IgD-negative memory B cell (primary cell): Measurements from ENCODE around the gene PRKAA2. TPM values are rescaled to one million over a fixed set of nuclear protein-coding genes. Genes with fewer than 3 reads are reported as not detected.
A peak's percentile ranks its signal among the peaks of the same experiment; 100 is the strongest.
"Not testable (repeated sequence)": the region's sequence is repeated elsewhere in the genome, so short reads cannot be mapped to it uniquely, and the experiment has no call there.

Experiments used
- H3K27ac Mint-ChIP-seq, 3 donors: one replicate each; pipeline ENCODE4 v1.8.0; 2020 to 2022; ENCODE audit warnings: mild to moderate bottlenecking in 3 of 3, mixed read lengths in 3 of 3, moderate library complexity in 1 of 3
- H3K27me3 Mint-ChIP-seq: one replicate; pipeline ENCODE4 v1.8.0; 2021; ENCODE audit warnings: mixed read lengths
- H3K36me3 Mint-ChIP-seq: one replicate; pipeline ENCODE4 v1.8.0; 2020; ENCODE audit warnings: mild to moderate bottlenecking, mixed read lengths
- H3K4me1 Mint-ChIP-seq, 3 donors: one replicate each; pipeline ENCODE4 v1.8.0; 2020 to 2022; ENCODE audit warnings: mixed read lengths in 3 of 3, mild to moderate bottlenecking in 1 of 3
- H3K4me3 Mint-ChIP-seq, 4 donors: one replicate each; pipeline ENCODE4 v1.8.0; 2020 to 2022; ENCODE audit warnings: mild to moderate bottlenecking in 4 of 4, mixed read lengths in 4 of 4, moderate library complexity in 3 of 4
- H3K9me3 Mint-ChIP-seq, 3 donors: one replicate each; pipeline ENCODE4 v1.8.0; 2020 to 2021; ENCODE audit warnings: mixed read lengths in 3 of 3, mild to moderate bottlenecking in 1 of 3
- polyA plus RNA-seq: library from polyadenylated mRNA; unstranded; fragments of 300-500 nt; fragmentation: Illumina TruSeq; gene quantifications from one replicate; pipeline ENCODE4 v1.2.3, GENCODE V29; 2021

PRKAA2 gene
- not detected for polyA plus RNA-seq

DNA sequence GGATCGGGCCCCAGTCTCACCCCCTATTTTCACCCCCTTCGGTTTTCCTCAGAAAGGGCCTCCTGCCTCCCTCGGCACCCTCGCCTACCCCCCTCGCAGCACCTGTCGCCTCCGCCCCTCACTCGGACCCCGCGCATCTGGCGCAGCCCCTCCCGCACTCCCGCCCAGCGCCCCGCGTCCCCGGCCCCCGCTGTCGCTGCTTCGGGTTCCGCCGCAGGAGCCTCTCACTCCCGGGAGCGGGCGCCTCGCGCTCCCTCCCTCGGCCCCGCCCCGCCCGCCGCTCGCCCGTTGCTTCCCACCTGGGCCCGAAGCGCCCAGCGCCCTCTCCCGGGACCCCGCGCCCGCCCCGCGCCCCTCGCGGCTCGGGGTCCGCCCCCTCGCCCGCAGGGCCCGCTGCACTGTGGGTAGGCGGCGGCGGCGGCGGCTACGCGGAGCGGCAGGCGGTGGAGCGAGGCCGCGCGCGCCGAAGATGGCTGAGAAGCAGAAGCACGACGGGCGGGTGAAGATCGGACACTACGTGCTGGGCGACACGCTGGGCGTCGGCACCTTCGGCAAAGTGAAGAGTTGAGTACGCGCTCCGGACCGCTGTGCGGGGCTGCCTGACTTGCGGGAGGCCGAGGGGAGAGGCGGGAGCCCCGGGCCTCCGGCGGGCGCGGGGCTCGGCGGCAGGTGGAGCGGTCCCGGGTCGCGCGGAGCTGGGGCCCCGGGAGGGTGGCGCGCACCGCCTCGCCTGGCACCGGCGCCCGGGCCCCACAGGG, at the start of gene PRKAA2:
Gene PRKAA2 (plus strand): TSS at position 396 of the 758 bp plus-strand sequence. CDS start 74 bp downstream, at position 470.
- H3K9me3 Mint-ChIP-seq, result peaks cover 0 to 3% (median 0%) of the 10 kb centered on the region in 3 donors
- peaks cover 25% of the 10 kb centered on the region for H3K27me3 Mint-ChIP-seq
- peaks cover 3% of the 10 kb centered on the region for H3K36me3 Mint-ChIP-seq
- peak within 1 kb of the TSS in 1 of 3 donors; percentile 92 for H3K27ac Mint-ChIP-seq
- H3K4me3 Mint-ChIP-seq, result peak within 1 kb of the TSS; percentile 72 to 91 (median 86)
- H3K4me1 Mint-ChIP-seq, result peaks cover 6 to 16% (median 16%) of the 10 kb centered on the region in 3 donors

DNA sequence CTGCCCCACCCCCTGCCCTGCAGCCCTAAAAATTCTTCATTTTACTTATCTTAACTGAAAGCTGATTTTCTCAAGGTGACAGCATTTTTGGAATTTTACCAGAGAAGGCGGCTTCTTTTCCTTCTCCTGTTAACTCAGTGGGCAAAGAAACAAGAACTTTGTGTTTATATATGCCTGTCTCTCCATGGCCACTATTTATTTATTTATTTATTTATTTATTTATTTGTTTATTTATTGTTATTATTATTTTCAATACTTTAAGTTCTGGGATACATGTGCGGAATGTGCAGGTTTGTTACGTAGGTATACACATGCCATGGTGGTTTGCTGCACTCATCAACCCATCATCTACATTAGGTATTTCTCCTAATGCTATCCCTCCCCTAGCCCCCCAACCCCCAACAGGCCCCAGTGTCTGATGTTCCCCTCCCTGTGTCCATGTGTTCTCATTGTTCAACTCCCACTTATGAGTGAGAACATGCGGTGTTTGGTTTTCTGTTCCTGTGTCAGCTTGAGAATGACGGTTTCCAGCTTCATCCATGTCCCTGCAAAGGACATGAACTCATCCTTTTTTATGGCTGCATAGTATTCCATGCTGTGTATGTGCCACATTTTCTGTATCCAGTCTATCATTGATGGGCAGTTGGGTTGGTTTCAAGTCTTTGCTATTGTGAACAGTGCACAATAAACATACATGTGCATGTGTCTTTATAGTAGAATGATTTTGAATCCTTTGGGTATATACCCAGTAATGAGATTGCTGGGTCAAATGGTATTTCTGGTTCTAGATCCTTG, 49.5 kb upstream of the PRKAA2 start:
- H3K27me3 Mint-ChIP-seq, result not testable (repeated sequence)

DNA sequence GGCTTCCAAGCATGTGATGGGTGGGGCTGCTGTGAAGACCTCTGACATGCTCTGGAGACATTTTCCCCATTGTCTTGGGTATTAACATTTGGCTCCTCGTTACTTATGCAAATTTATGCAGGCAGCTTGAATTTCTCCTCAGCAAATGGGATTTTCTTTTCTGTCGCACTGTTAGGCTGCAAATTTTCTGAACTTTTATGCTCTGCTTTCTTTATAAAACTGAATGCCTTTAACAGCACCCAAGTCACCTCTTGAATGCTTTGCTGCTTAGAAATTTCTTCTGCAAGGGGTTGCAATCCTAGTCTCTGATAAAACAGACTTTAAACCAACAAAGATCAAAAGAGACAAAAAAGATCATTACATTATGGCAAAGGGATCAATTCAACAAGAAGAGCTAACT, 35.0 kb upstream of the PRKAA2 start:
- H3K4me1 Mint-ChIP-seq, H3K27me3 Mint-ChIP-seq, H3K4me3 Mint-ChIP-seq, H3K36me3 Mint-ChIP-seq: not testable (repeated sequence)
- Mint-ChIP-seq H3K9me3 (peaks cover 2 to 12% (median 6%) of the 10 kb centered on the region in 3 donors), H3K27ac (peak overlapping the region in 1 of 3 donors; percentile 52)

More for the DNA sequence above, 49.5 kb upstream of the PRKAA2 start:
- not testable (repeated sequence) for H3K27ac Mint-ChIP-seq, H3K36me3 Mint-ChIP-seq, H3K4me3 Mint-ChIP-seq, H3K9me3 Mint-ChIP-seq, H3K4me1 Mint-ChIP-seq

DNA sequence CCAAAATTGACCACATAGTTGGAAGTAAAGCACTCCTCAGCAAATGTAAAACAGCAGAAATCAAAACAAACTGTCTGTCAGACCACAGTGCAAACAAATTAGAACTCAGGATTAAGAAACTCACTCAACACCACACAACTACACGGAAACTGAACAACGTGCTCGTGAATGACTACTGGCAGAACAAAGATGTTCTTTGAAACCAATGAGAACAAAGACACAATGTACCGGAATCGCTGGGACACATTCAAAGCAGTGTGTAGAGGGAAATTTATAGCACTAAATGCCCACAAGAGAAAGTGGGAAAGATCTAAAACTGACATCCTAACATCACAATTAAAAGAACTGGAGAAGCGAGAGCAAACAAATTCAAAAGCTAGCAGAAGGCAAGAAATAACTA, 34.3 kb upstream of the PRKAA2 start:
- not testable (repeated sequence) for H3K4me3 Mint-ChIP-seq, H3K27me3 Mint-ChIP-seq, H3K36me3 Mint-ChIP-seq, H3K27ac Mint-ChIP-seq, H3K4me1 Mint-ChIP-seq
- H3K9me3 Mint-ChIP-seq, result peaks cover 2 to 14% (median 6%) of the 10 kb centered on the region in 3 donors

DNA sequence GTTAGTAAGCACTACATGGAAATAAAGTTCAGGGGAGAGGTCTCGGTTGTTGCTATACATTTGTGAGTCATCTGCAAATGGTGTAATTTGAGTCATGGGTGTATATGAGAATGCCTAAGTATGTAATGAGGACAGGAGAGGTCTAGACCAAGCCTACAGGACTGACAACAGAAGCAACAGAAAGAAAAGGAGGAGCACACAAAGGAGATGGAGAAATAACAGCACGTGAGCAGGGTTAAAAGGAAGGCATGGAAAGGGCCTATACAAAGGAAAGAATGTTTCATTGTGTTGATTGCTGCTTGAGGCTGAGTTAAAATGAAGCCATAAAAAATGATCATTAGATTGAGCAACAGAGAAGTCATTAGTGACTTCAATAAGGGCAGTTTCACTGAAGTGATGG, 28.0 kb upstream of the PRKAA2 start:
- H3K36me3 Mint-ChIP-seq, result no peaks in the 10 kb centered on the region
- peaks cover 4 to 6% (median 5%) of the 10 kb centered on the region in 3 donors for H3K4me1 Mint-ChIP-seq

DNA sequence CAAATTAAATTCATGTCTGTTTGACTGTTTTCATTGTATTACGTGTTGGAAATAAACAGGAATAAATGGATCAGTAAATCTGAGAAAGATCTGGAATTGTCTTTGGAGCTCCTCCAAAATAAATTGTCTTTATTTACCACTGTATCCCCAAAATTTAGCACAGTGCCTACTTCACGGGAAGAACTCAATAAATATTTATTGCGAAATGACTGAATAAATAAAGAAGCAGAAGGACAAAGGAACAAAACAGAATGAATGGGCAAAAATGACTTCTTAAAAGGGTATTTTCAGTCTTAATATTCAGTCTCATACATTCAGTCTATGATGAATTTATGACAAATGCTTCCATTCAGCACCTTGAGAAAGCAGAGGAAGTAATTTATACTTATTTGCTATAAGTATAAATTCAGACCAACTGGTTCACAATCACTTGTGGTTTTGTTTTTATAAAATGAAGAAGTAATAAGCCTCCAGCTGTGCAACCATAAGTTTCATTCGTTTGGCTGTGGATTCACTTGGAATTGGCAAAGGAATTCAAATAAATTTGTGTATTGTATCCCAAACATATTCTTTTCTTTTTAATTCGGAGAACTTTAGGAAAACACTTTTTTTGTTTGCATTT, 19.2 kb upstream of the PRKAA2 start:
- Mint-ChIP-seq H3K4me3 (no peak overlapping the region), H3K27ac (no peak overlapping the region), H3K36me3 (no peaks in the 10 kb centered on the region), H3K9me3 (peaks cover 0 to 4% (median 0%) of the 10 kb centered on the region in 3 donors), H3K4me1 (peaks cover 0 to 3% (median 0%) of the 10 kb centered on the region in 3 donors), H3K27me3 (peaks cover 15% of the 10 kb centered on the region)

More for the DNA sequence above, 28.0 kb upstream of the PRKAA2 start:
- Mint-ChIP-seq H3K27ac (no peak overlapping the region), H3K27me3 (peaks cover 8% of the 10 kb centered on the region), H3K4me3 (no peak overlapping the region), H3K9me3 (peaks cover 0 to 8% (median 6%) of the 10 kb centered on the region in 3 donors)

DNA sequence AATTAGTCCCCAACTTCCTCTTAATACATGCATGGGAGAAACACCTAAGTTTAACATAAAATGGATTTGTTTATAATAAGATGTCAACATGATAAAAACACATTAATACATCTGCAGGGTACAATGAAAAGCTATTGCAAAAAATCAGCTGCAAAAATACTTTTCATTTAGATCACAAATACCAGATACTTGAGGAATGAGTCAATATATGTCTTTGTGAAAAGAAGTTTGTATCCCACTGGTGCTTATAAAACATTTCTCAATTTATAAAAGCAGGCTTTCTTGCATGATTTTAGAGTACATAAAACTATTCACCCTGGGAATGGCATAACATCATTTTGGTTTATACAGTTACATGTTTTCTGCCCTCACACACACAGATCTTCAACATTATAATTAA, 18.6 kb upstream of the PRKAA2 start:
- peaks cover 15% of the 10 kb centered on the region for H3K27me3 Mint-ChIP-seq
- H3K36me3 Mint-ChIP-seq, result no peaks in the 10 kb centered on the region

DNA sequence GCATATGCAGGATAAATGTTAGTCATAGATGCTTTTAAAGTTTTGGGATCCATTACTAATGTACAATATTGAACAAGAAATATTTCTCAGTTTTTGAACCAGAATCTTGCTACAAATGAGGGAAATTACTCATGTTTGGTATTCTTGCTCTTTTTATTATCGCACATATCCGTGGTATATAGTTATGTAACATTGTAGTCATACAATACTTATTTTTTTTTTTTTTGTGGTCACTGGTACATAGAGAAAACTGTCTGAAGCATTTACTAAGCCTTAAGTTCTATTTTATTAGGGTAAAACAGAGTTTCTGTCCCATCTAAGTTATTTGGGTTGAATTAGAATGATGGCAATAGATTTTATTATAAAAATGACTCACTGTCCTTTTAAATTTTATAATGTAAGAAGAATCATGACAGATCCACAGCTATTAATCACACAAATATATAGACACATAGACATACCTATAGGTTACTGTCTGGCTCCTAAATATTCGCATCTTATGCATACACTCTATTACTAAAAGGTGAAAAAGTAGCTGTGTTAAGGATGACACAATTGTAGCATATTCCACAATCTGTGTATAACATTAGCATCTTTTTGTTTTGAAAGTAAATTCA, 18.0 kb upstream of the PRKAA2 start:
- Mint-ChIP-seq H3K27ac (no peak overlapping the region), H3K36me3 (no peaks in the 10 kb centered on the region), H3K4me1 (peaks cover 0 to 3% (median 0%) of the 10 kb centered on the region in 3 donors)

More for the DNA sequence above, 18.6 kb upstream of the PRKAA2 start:
- peaks cover 0 to 3% (median 0%) of the 10 kb centered on the region in 3 donors for H3K4me1 Mint-ChIP-seq
- no peak overlapping the region for H3K27ac Mint-ChIP-seq
- no peak overlapping the region for H3K4me3 Mint-ChIP-seq
- peaks cover 0 to 4% (median 0%) of the 10 kb centered on the region in 3 donors for H3K9me3 Mint-ChIP-seq

DNA sequence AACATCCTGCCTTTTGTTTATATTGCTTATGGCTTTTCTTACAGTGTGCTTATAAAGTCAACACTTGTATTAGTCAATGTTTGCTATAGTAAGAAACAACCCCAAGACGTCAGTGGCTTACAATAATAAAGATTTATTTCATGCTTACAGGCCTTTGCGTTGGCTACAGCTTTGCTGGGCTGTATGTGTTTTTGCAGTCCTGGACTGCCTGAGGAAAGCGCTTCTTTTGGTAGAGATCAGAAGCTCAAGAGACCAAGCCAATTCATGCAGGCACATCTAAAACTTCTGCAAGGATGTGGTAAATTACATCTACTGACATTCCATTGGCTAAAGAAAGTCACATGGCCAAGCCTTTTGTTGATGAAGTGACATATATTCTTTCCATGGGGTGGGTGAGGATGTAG, 17.5 kb upstream of the PRKAA2 start:
- Mint-ChIP-seq H3K4me1 (peaks cover 0 to 3% (median 0%) of the 10 kb centered on the region in 3 donors), H3K9me3 (peaks cover 0 to 2% (median 0%) of the 10 kb centered on the region in 3 donors), H3K4me3 (no peak overlapping the region), H3K27ac (no peak overlapping the region), H3K36me3 (no peaks in the 10 kb centered on the region), H3K27me3 (peaks cover 12% of the 10 kb centered on the region)

More for the DNA sequence above, 18.0 kb upstream of the PRKAA2 start:
- Mint-ChIP-seq H3K9me3 (peaks cover 0 to 4% (median 0%) of the 10 kb centered on the region in 3 donors), H3K27me3 (peaks cover 13% of the 10 kb centered on the region), H3K4me3 (no peak overlapping the region)

DNA sequence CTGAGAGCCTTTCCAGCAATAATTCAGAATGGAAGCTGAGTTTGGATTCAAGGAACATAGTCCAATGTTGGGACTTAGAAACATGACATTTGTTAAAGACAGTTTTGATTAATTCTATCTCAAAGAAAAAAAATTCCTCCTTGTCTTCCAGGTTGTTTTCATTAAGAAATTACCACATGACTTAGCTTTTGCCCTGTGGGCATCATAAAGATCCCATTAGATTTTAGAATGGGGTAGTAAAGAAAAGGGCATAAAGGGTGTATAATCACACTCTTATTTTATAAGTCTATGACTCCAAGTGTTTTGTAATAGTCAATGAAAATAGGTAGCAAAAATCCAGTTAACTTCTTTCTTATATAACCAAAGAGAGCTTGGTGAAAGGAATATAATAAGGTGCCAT, 14.3 kb upstream of the PRKAA2 start:
- Mint-ChIP-seq H3K9me3 (no peaks in the 10 kb centered on the region), H3K27me3 (peaks cover 5% of the 10 kb centered on the region), H3K4me3 (no peak overlapping the region), H3K36me3 (no peaks in the 10 kb centered on the region), H3K27ac (no peak overlapping the region), H3K4me1 (peaks cover 0 to 3% (median 0%) of the 10 kb centered on the region in 3 donors)

DNA sequence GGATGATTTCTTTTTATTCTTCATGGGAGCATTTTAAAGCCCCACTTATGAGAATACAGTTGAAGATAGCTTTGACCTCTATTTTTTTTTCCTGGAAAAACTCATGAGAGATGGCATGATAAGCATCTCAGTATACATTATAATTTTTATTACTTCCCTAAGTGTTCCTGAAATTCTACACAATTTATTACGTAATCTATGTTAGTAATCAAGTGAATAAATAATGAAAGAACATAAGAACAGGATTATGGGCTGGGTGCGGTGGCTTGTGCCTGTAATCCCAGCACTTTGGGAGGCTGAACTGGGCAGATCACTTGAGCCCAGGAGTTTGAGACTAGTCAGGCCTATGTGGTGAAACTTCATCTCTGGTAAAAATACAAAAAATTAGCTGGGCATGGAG, 13.2 kb upstream of the PRKAA2 start:
- Mint-ChIP-seq H3K27ac (no peak overlapping the region), H3K4me3 (no peak overlapping the region), H3K27me3 (peaks cover 5% of the 10 kb centered on the region), H3K36me3 (no peaks in the 10 kb centered on the region), H3K9me3 (no peaks in the 10 kb centered on the region), H3K4me1 (no peaks in the 10 kb centered on the region)

DNA sequence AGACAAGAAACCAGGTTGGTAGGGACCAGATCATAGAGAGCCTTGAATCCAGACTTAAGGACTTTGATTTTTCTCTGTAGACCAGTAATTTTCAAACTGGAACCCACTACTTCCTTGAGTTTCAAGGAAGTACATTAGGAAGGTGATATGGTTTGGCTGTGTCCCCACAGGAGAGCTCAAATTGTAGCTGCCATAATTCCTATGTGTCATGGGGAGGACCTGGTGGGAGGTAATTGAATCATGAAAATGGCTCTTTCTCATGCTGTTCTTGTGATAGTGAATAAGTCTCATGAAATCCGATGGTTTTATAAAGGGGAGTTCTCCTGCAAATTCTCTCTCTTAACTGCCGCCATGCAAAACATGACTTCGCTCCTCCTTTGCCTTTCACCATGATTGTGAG, 10.1 kb upstream of the PRKAA2 start:
- Mint-ChIP-seq H3K27me3 (peaks cover 3% of the 10 kb centered on the region), H3K4me1 (no peaks in the 10 kb centered on the region), H3K27ac (no peak overlapping the region), H3K9me3 (no peaks in the 10 kb centered on the region), H3K36me3 (no peaks in the 10 kb centered on the region), H3K4me3 (no peak overlapping the region)

DNA sequence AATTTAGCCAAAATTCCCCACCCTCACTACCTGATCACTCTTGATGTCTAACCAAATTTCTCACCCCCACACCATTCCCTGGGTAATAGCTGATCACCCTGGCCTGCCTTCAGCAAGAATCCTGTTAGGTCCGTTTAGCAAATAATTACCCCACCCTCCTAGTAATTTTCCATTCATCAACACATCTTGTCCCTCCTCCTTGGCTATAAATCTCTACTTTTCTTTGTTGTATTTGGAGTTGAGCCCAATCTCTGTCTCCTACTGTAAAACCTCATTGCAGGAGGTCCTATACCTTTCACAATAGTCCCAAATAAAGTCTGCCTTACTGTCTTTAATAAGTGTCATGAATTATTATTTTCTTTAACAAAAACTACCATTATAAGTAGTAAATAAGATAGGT, 6.9 kb upstream of the PRKAA2 start:
- no peaks in the 10 kb centered on the region for H3K27me3 Mint-ChIP-seq
- H3K4me3 Mint-ChIP-seq, result no peak overlapping the region
- peaks cover 3% of the 10 kb centered on the region for H3K36me3 Mint-ChIP-seq
- H3K27ac Mint-ChIP-seq, result no peak overlapping the region
- no peaks in the 10 kb centered on the region for H3K4me1 Mint-ChIP-seq
- H3K9me3 Mint-ChIP-seq, result no peaks in the 10 kb centered on the region

DNA sequence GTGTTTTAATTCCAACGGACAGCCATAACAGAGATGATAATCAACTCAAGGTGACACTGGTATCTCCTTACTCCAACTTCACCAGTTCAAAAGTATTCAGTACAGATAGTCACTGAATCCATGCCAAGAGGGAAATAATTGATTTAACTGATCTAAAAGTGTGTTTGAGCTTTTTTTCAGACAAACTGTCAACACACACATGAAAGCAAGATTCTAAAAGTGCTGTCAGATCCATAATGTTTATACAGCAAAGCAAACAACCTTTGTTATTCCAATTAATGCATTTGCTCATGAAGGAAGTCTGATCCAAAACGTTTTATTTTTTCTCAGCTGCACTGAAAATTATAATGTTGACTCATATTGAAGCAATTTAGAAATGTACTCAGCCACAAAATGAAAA, 5.9 kb upstream of the PRKAA2 start:
- H3K9me3 Mint-ChIP-seq, result no peaks in the 10 kb centered on the region
- peaks cover 2% of the 10 kb centered on the region for H3K27me3 Mint-ChIP-seq
- no peak overlapping the region for H3K4me3 Mint-ChIP-seq
- H3K27ac Mint-ChIP-seq, result no peak overlapping the region
- H3K4me1 Mint-ChIP-seq, result peaks cover 1 to 5% (median 2%) of the 10 kb centered on the region in 3 donors
- peaks cover 3% of the 10 kb centered on the region for H3K36me3 Mint-ChIP-seq
